Activated CD4-positive, alpha-beta memory T cell treated with anti-CD3 and anti-CD28 coated beads, Interleukin-2, amount 10 ng/mL, durations not matched to agents 7 days and 5 days (primary cell): ENCODE results near the gene MLIP. TPM values are rescaled to one million over a fixed set of nuclear protein-coding genes. Genes with fewer than 3 reads are reported as not detected.

Experiments
- CTCF ChIA-PET: fragments of 350-600 bp; sonication (Branson Sonifier 250); formaldehyde crosslinking; loops from one replicate; lab custom pipeline; 2021; ENCODE audit warnings: antibody characterized with exemption, inconsistent platforms; lab: Charles Lee
- POLR2A ChIA-PET: fragments of 350-600 bp; sonication (Branson Sonifier 250); formaldehyde crosslinking; loops from one replicate; lab custom pipeline; 2021; ENCODE audit warnings: antibody characterized with exemption; lab: Charles Lee
- DNase-seq: peaks from one replicate; pipeline ENCODE4 v3.0.0-alpha.2; 2020
- H3K27ac Mint-ChIP-seq: one replicate; pipeline ENCODE4 v1.8.0; 2021; ENCODE audit warnings: mild to moderate bottlenecking, mixed read lengths
- H3K27me3 Mint-ChIP-seq: one replicate; pipeline ENCODE4 v1.8.0; 2021; ENCODE audit warnings: mixed read lengths
- H3K36me3 Mint-ChIP-seq: one replicate; pipeline ENCODE4 v1.8.0; 2021; ENCODE audit warnings: low read depth, mixed read lengths
- H3K4me1 Mint-ChIP-seq: one replicate; pipeline ENCODE4 v1.8.0; 2021; ENCODE audit warnings: mixed read lengths
- H3K4me3 Mint-ChIP-seq: one replicate; pipeline ENCODE4 v1.8.0; 2021; ENCODE audit warnings: mild to moderate bottlenecking, mixed read lengths
- H3K9me3 Mint-ChIP-seq: one replicate; pipeline ENCODE4 v1.8.0; 2021; ENCODE audit warnings: mixed read lengths
- total RNA-seq, 2 experiments: library from RNA; stranded (reverse); gene quantifications; one replicate each; pipeline ENCODE4 v1.2.3, GENCODE V29; 2021

MLIP gene
- total RNA-seq, 2 experiments from 2014 or later, result not detected

GRCh38 chr6:54134935-54135334, 23.7 kb downstream of the MLIP start:
- ChIA-PET POLR2A (no interaction called here), CTCF (no interaction called here)
- H3K27me3 Mint-ChIP-seq, result no peaks in the 10 kb centered on the region
- H3K36me3 Mint-ChIP-seq, result no peaks in the 10 kb centered on the region
- no peak for DNase-seq
- no peaks in the 10 kb centered on the region for H3K9me3 Mint-ChIP-seq
- H3K27ac Mint-ChIP-seq, result no peak overlapping the region
- H3K4me1 Mint-ChIP-seq, result no peaks in the 10 kb centered on the region
- no peak overlapping the region for H3K4me3 Mint-ChIP-seq

DNA sequence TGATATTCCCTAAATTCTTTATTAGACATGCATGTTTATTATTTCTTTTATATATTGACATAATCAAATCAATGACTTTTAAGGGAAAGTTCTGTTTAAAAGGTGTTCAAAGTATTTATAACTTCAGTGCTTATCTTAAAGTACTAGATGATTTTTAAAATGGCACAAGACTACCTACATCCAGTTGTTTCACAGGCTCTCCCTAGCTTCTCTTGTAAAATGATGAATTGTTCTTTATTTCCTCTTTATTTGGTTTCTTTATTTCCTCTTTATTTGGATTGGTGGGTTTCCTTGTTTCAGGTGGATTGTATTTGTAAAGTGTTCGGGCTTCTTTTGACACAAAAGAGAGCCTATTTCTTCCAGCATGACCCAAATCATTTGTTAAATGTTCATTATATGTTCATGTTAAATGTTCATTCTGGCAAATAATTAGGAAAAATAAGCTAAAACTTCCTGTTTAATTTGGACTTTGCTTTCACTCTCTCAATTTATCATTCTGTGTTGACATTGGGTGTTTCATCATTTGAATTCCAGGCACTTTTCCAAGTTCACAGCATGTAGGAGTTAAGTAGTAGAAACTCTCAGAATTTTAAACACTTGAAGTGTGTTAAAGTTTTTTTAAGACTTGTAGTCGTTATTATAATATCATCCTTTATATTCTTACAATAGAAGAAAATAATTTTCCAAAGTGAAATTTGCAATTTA, 24.6 kb downstream of the MLIP start:
- CTCF ChIA-PET, result no interaction called here

DNA sequence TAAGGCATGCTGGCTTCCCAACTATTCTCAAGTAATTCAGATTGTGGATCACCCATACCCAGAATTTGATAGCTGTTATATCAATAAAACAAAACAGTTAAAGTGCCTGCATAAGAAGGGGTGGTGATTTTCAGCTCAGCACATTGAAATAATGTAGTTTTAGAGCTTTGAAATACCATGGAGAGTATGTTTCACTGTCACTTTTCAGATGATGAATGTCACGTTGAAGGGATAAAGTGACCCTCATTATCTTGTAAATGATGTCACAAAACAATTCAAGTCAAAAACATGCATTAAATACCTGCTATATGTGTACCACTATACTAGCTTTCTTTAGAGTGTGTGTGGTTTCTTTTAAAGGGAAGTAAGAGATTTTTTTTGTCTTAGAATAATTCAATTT, 27.6 kb downstream of the MLIP start:
- Mint-ChIP-seq H3K27ac (no peak overlapping the region), H3K4me3 (no peak overlapping the region), H3K36me3 (no peaks in the 10 kb centered on the region), H3K9me3 (no peaks in the 10 kb centered on the region), H3K4me1 (no peaks in the 10 kb centered on the region), H3K27me3 (no peaks in the 10 kb centered on the region)
- CTCF ChIA-PET, result no interaction called here
- POLR2A ChIA-PET, result no interaction called here
- no peak for DNase-seq

More for the DNA sequence above, 24.6 kb downstream of the MLIP start:
- H3K9me3 Mint-ChIP-seq, result no peaks in the 10 kb centered on the region
- no peaks in the 10 kb centered on the region for H3K27me3 Mint-ChIP-seq
- no peaks in the 10 kb centered on the region for H3K36me3 Mint-ChIP-seq
- POLR2A ChIA-PET, result no interaction called here
- H3K4me3 Mint-ChIP-seq, result no peak overlapping the region
- no peak overlapping the region for H3K27ac Mint-ChIP-seq
- DNase-seq, result no peak
- H3K4me1 Mint-ChIP-seq, result no peaks in the 10 kb centered on the region

DNA sequence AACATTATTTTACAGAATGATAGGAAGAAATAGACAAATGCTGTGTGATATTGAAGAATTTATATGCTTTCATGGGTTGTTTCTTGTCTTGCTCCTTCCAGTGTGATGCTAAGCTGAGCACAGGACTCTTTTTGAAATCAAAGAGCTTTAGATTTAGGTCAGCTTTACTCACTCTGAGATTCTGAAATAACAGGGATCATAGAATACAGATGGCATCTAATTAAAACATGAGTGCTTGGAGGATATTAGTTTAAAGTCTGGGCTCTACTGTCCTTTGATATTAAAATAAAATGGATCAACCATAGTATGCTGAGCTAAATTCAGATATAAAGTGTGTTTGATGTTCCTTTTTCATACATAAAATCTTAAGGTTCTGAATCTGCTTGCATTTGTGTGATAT, 29.6 kb downstream of the MLIP start:
- Mint-ChIP-seq H3K4me3 (no peak overlapping the region), H3K27me3 (no peaks in the 10 kb centered on the region), H3K9me3 (no peaks in the 10 kb centered on the region), H3K27ac (no peak overlapping the region), H3K4me1 (no peaks in the 10 kb centered on the region), H3K36me3 (no peaks in the 10 kb centered on the region)
- POLR2A ChIA-PET, result no interaction called here
- DNase-seq, result no peak
- CTCF ChIA-PET, result no interaction called here

- no peak for DNase-seq
- H3K9me3 Mint-ChIP-seq, result no peaks in the 10 kb centered on the region
- H3K27me3 Mint-ChIP-seq, result no peaks in the 10 kb centered on the region
- H3K4me3 Mint-ChIP-seq, result no peak overlapping the region
- no peak overlapping the region for H3K27ac Mint-ChIP-seq
- ChIA-PET CTCF (no interaction called here), POLR2A (no interaction called here)
- H3K36me3 Mint-ChIP-seq, result no peaks in the 10 kb centered on the region
- no peaks in the 10 kb centered on the region for H3K4me1 Mint-ChIP-seq
These were observed 31.8 kb downstream of the MLIP start for GRCh38 chr6:54142889-54143519.

- DNase-seq, result no peak
- Mint-ChIP-seq H3K4me3 (no peak overlapping the region), H3K9me3 (no peaks in the 10 kb centered on the region), H3K27me3 (no peaks in the 10 kb centered on the region), H3K36me3 (no peaks in the 10 kb centered on the region), H3K27ac (no peak overlapping the region), H3K4me1 (no peaks in the 10 kb centered on the region)
- ChIA-PET CTCF (no interaction called here), POLR2A (no interaction called here)
These were observed 40.6 kb downstream of the MLIP start for GRCh38 chr6:54151861-54152260.

DNA sequence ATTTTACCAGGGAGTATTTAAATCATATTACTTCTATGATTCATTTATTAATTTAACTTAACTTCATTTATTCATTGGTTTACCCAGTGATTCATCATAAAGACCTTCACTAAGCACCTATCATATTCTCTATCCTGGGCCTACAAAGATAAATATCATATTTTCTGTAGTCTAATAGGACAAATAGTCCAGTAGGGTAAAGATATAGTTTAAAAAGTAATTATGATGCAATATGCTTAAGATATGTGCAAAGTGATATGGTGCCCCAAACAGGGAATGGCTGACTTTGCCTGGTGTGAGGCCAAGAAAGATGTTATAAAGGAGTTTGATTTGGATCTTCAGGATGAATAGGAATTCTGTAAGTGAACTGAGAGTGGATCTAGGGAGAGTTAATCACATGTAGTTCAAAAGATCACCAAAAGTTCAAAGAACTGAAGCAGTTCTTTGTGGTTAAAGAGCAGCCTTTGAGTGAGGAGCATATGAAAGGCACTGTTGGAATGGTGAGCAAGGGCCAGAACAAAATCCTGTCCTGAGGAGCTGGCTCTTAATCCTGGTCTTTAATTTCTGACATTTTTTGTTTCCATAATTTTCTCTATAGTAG, 45.5 kb downstream of the MLIP start:
- Mint-ChIP-seq H3K27ac (no peak overlapping the region), H3K36me3 (no peaks in the 10 kb centered on the region), H3K9me3 (no peaks in the 10 kb centered on the region), H3K4me1 (no peaks in the 10 kb centered on the region), H3K27me3 (no peaks in the 10 kb centered on the region), H3K4me3 (no peak overlapping the region)
- no peak for DNase-seq
- ChIA-PET POLR2A (no interaction called here), CTCF (no interaction called here)

- no peaks in the 10 kb centered on the region for H3K36me3 Mint-ChIP-seq
- H3K9me3 Mint-ChIP-seq, result no peaks in the 10 kb centered on the region
- no peak overlapping the region for H3K4me3 Mint-ChIP-seq
- DNase-seq, result no peak
- no peak overlapping the region for H3K27ac Mint-ChIP-seq
- POLR2A ChIA-PET, result no interaction called here
- CTCF ChIA-PET, result no interaction called here
- H3K27me3 Mint-ChIP-seq, result no peaks in the 10 kb centered on the region
- H3K4me1 Mint-ChIP-seq, result no peaks in the 10 kb centered on the region
These were observed 46.2 kb downstream of the MLIP start for GRCh38 chr6:54157405-54157804.

- Mint-ChIP-seq H3K36me3 (no peaks in the 10 kb centered on the region), H3K4me1 (no peaks in the 10 kb centered on the region), H3K9me3 (no peaks in the 10 kb centered on the region), H3K27ac (no peak overlapping the region), H3K4me3 (no peak overlapping the region), H3K27me3 (no peaks in the 10 kb centered on the region)
- no peak for DNase-seq
- ChIA-PET CTCF (no interaction called here), POLR2A (no interaction called here)
These were observed 61.8 kb downstream of the MLIP start for GRCh38 chr6:54173089-54173488.

DNA sequence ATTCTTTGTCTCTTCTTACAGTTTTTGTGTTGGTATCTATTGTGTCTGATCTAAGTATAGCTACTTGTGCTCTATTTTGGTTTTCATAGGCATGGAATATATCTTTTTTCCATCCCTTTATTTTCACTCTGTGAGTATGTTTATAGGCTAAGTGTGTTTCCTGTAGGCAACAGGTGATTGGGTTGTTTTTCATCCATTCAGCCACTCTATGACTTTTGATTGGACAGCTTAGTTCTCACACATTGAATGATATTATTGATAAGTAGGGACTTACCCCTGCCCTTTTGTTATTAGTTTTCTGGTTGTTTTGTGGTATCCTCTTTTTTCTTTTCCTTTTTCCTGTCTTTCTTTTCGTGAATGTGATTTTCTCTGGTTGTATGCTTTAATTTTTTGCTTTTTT, 67.9 kb downstream of the MLIP start:
- no peak overlapping the region for H3K27ac Mint-ChIP-seq
- ChIA-PET CTCF (no interaction called here), POLR2A (no interaction called here)
- no peak for DNase-seq
- H3K36me3 Mint-ChIP-seq, result no peaks in the 10 kb centered on the region
- no peaks in the 10 kb centered on the region for H3K27me3 Mint-ChIP-seq
- no peak overlapping the region for H3K4me3 Mint-ChIP-seq
- H3K4me1 Mint-ChIP-seq, result no peaks in the 10 kb centered on the region
- peaks cover 2% of the 10 kb centered on the region for H3K9me3 Mint-ChIP-seq

GRCh38 chr6:54183616-54184015, 72.4 kb downstream of the MLIP start:
- CTCF ChIA-PET, result no interaction called here
- H3K27me3 Mint-ChIP-seq, result no peaks in the 10 kb centered on the region
- peaks cover 5% of the 10 kb centered on the region for H3K9me3 Mint-ChIP-seq
- DNase-seq, result no peak
- POLR2A ChIA-PET, result no interaction called here
- H3K36me3 Mint-ChIP-seq, result no peaks in the 10 kb centered on the region
- no peak overlapping the region for H3K27ac Mint-ChIP-seq
- H3K4me1 Mint-ChIP-seq, result no peaks in the 10 kb centered on the region
- no peak overlapping the region for H3K4me3 Mint-ChIP-seq

- POLR2A ChIA-PET, result no interaction called here
These were observed 74.6 kb downstream of the MLIP start for GRCh38 chr6:54185885-54186284.

GRCh38 chr6:54188846-54189245, 77.6 kb downstream of the MLIP start:
- no peak overlapping the region for H3K4me3 Mint-ChIP-seq
- H3K4me1 Mint-ChIP-seq, result no peaks in the 10 kb centered on the region
- no peak overlapping the region for H3K27ac Mint-ChIP-seq
- CTCF ChIA-PET, result no interaction called here
- no peaks in the 10 kb centered on the region for H3K36me3 Mint-ChIP-seq
- H3K27me3 Mint-ChIP-seq, result no peaks in the 10 kb centered on the region
- DNase-seq, result no peak
- POLR2A ChIA-PET, result no interaction called here
- peaks cover 5% of the 10 kb centered on the region for H3K9me3 Mint-ChIP-seq

More at GRCh38 chr6:54185885-54186284, 74.6 kb downstream of the MLIP start:
- Mint-ChIP-seq H3K4me3 (no peak overlapping the region), H3K4me1 (no peaks in the 10 kb centered on the region), H3K36me3 (no peaks in the 10 kb centered on the region), H3K9me3 (peaks cover 5% of the 10 kb centered on the region), H3K27me3 (no peaks in the 10 kb centered on the region), H3K27ac (no peak overlapping the region)
- CTCF ChIA-PET, result no interaction called here
- DNase-seq, result no peak

- Mint-ChIP-seq H3K4me1 (no peaks in the 10 kb centered on the region), H3K4me3 (no peak overlapping the region), H3K9me3 (no peaks in the 10 kb centered on the region), H3K27ac (no peak overlapping the region), H3K36me3 (no peaks in the 10 kb centered on the region), H3K27me3 (no peaks in the 10 kb centered on the region)
- DNase-seq, result no peak
- ChIA-PET POLR2A (no interaction called here), CTCF (no interaction called here)
These were observed 80.2 kb downstream of the MLIP start for GRCh38 chr6:54191461-54191860.
